Germinal center (tissue), 1 donor: ENCODE data around the gene FIBP.

Experiments
- DNase-seq: peaks from one replicate; pipeline ENCODE4 v3.0.0; 2012; ENCODE audit warnings: mixed read lengths, low spot score

Gene FIBP

DNA sequence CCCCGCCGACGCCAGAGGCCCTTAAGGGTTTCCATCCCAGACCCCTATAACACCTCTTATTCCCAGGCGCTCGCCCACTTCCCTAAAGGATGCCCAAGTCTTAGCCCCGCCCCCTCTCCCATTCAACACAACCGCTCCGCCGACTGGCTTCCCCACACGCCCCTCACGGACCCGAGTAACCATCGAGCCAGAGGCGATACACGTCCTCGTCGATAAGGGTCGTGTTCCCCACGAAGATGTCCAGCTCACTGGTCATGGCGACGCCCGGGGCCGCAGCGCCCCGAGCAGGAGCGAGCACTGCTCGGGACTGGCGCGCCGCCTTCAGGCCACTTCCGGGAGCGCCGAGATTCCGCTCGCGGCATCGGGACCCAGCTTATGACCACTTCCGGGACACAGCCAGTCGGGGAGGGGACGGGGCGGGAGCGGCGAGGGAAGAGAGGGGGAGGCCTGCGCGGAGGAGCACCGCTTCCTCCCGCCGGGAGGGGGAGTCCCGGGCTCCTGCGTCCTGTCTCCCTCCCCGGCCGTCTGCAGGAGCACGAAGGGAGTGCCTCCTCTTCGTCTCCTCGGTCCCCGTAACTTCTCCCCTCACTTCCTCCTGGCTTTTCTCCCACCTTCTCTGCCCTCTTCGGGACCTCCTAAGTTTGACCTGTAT lies at the start of gene FIBP:
TSS of gene FIBP (minus strand) at position 309 of the 652 bp plus-strand sequence. CDS start at position 256, 53 bp downstream.
- DNase-seq = peak; percentile 96

DNA sequence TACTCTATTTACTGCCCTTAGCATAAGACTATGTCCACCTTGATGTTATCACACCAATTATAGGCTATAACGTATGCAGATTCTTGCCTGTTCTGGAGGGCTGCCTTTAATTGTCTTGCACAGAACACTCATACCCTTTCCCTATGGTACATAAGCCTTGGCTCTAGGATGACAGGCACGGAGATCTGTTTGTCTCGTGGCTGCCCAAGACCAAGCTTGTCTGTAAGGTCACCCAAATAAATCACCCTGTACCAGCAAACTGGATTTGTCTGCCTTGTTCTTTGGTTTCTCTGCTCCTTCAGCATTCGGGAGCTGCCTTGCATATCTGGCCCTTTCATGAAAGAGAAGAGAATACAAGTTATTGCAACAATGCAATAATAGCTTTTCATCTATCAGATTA lies 49.5 kb upstream of the FIBP start:
- DNase-seq = no peak

DNA sequence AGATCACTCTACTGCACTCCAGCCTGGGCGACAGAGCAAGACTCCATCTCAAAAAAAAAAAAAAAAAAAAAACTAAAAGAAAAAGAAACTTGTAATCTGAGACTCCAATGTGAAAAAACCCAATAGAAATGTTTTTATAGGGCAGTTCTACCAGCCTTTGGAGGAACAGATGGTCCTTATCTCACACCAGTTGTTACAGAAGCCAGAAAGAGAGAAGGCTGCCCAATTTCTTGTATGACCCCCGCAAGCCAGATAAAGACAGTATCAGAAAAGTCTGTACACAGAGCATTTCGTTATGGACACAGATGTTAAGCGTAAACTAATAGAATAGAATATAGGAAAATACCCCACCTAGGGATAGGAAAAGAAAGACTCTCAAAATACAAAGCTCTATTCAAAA lies 45.7 kb upstream of the FIBP start:
- DNase-seq = no peak

DNA sequence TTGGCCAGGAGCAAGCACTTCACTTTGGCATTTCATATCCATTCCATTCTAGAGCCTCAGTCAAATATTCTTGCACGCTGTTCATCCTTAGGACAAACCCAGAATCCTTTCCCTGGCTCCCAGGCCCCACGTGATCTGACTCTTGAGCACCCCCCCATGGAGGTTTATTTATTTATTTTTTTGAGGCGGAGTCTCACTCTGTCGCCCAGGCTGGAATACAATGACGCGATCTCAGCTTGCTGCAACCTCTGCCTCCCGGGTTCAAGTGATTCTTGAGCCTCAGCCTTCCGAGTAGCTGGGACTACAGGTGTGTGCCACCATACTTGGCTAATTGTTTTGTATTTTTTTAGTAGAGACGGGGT lies 44.3 kb upstream of the FIBP start:
- DNase-seq = no peak

DNA sequence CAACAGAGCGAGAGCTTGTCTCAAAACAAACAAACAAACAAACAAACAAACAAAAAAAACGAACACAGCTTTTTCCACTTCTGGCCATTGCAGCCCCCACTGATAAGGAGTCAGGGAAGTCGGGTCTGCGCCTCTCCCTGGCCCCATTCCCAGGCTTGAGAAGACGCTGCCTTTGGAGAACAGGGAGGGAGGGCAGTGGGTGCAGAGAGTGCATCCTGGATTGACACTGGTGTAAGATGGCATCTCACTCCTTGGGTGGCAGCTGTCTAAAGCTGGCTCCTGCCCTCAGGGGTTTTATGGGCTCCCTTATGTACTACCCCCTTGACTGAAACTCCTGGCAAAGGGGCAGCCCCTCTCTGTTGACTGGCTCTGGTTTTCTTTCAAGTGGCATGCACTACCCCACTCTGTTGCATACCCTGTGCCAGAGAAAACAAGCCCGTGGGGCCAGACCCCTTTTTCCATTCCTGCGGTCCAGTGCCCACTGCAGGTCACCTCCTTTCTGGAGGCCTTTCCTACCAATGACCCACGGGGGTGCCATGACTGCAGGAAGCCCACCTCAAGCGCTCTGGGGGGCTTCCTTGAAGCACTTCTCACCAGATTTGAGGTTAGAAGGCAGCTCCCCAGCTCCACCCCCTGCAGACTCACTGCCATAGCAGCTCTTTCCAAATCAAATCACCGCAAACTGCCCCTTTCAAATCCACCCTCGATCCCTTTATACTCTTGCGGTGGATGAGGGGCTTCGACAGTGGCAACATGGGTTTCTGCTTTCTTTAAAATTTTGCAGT lies 43.7 kb upstream of the FIBP start:
- DNase-seq = no peak

DNA sequence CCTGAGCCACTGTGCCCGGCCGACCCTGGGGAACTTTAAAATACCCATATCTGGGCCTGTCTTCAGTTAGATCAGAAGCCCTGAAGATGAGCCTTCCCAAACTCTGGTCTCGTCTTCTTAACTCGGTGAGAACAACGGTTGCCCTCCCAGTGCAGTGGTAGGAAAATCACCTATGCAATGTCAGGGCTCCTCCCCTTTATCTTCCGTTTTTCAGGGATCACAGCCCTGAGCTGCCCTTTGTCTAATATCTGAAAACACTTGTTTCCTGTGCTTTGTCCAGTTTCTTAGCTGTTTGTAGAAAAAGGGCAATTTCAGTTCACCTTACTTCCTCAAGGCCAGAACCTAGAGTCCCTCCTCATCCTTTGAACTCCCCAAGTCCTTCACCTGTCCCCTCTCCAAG lies 40.4 kb upstream of the FIBP start:
- no peak for DNase-seq

DNA sequence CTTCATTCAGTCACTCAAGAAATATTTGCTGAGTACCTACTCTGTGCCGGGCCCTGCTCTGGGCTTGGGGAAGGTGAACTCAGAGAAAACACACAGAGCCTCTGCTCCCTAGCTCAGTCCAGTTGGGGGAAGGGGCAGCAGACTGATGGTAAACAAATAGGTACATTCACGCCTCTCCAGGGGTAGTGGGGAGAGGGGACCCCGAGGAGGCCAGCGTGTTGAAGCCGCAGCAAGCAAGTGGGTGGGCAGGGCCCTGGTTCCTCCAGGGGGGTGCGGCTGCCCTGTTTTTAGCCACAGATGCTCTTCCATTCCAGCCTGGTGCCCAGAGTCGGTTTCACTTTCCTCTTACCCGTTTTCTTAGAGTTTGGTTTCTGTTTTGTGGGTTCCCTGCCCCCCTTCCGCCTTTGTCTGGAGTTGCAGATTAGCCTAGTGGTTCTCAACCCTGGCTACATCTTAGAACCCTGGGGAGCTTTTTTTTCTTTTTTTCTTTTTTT lies 39.7 kb upstream of the FIBP start:
- peak; percentile 89 for DNase-seq

DNA sequence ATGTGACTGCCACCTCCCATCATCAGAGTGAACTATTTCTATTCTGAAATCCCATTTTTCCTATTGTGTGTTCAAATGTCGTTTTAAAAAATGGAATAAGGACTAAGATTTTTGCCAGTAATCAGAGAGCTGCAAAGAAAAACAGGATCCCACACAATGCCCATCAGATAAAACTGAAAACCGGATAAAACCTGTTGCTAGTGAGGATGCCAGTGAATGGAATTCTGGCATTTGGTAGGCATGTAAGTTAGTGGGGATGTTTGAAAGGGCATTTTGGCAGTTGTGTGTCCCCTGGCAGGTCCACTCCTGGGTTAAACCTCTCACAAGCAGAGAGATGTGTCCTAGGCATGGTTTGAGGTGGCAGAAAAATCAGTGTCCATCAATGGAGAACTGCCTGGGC lies 37.1 kb upstream of the FIBP start:
- DNase-seq = no peak

DNA sequence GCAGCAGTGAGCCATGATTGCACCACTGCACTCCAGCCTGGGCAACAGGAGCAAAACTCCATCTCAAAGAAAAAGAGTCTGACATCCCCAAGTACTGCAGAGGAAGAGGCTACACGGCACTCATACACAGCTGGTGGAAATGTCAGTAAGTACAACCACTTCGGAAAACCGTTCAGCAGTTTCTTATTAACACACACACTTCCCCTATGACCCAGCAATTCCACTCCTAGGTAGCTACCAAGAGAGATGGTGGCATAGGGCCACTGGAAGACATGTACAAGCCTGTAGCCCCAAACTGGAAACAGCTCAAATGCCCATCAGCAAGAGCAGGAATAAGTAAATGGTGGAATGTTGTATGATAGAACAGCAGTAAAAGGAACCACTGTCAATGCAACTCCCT lies 34.3 kb upstream of the FIBP start:
- DNase-seq = no peak

DNA sequence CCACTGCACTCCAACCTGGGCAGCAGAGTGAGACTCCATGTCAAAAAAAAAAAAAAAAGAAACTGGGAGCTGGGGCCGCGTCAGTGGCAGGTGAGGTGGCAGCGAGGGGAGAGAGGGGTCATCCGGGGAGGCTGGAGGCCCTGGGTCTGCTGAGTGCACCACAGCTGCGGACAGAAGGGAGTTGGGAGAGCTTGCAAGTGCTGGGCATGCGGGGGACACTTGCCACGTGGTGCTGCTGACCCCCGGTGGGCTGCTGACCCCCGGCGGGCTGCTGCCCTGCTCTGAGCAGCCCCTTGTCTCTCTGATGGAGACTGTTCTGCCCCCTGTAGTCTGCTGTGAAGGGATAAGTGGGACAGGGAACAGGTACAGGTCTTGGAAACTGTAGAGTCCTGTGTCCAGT lies 33.6 kb upstream of the FIBP start:
- DNase-seq = no peak

DNA sequence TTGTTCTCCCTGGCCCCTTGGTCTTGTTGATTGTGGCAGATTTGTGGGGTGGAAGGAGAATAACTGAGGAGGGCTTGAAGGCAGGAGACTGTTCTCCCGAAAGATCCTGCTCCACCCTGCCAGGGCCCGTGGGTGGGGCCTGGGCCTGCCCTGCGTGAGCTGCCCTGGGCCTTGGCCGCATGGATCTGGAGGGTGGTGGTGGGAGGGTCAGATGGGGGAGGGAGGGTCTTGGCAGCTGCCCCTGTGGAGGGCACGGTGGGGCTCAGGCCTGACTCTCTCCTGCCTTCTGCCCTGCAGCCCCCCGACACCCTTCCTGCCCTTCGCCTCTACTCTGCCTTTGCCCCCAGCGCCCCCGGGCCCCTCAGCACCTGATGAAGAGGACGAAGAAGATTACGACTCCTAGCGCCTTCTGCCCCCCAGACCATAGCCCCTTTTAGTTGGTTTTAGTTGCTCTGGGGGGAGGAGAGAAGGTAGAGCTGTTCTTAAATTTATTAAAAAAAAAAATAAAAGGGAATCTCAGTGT lies 32.8 kb upstream of the FIBP start:
- no peak for DNase-seq

DNA sequence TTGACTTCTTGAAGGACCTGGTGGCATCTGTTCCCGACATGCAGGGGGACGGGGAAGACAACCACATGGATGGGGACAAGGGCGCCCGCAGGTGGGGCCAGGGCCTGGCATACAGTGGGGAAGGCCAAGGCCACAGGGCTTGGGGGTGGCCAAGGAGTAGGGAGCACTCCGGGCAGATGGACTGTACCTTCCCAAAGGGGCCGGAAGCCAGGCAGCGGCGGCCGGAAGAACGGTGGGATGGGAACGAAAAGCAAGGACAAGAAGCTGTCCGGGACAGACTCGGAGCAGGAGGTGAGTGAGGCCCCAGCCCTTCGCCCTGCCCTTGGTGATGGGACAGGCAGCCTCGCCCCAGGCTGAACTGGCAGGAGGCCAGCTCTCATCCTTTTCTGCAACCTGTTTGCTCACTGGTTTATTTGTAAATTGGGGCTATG lies 32.1 kb upstream of the FIBP start:
- DNase-seq = no peak

DNA sequence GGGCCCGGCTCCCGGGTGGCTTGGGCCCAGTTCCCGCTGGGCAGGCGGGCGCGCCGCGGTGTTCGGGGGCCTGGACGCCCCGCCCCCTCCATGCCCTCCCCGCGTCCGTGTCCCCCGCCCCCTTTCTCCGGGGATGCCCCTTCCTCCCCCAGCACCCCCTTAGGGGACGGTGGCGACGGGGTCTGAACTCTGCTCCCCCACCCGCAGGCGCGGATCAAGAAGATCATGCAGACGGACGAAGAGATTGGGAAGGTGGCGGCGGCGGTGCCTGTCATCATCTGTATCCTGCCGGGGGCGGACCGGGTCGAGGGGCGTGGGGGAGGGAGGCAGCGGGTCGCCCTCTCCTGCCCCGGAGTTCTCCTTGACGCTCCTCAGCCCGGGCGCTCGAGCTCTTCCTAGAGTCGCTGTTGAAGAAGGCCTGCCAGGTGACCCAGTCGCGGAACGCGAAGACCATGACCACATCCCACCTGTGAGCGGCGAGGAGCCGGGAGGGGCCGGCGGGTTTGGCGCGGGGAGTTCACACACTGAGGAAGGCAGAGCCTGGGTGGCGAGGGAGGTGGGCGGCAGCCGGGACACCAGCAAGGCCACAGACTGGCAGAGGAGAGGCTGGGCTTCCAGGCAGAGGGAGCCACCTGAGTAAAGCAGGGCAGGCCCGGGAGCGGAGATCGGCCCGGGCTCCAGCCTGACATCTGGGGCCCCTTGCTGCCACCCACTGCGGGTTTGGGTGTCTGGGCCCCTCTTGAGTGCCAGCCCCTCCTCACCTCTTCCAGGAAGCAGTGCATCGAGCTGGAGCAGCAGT lies 31.5 kb upstream of the FIBP start:
- peak; percentile 65 for DNase-seq

DNA sequence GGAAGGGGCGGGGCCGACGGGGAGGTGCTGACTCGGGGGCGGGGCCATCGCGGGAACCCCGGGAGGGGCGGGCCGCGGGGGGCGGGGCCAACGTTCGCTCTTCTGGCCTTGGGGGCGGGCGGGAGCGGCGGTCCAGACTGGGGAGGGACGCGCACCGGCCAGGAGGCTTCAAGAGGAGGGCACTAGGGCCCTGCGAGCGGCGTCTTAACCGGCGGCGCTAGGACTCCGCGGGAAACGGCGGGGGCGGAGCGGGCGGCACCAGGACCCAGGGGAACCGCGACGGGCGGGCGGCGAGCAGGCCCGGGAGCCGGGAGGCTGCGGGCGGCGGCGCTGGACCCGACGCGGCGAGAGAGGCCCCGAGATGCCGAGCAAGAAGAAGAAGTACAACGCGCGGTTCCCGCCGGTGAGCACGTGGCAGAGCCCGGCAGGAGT lies 30.9 kb upstream of the FIBP start, which contains the start of gene DRAP1:
TSS of gene DRAP1 (plus strand) at position 286 of the 432 bp plus-strand sequence. CDS start at position 362, 76 bp downstream.
- DNase-seq = peak; percentile 99

DNA sequence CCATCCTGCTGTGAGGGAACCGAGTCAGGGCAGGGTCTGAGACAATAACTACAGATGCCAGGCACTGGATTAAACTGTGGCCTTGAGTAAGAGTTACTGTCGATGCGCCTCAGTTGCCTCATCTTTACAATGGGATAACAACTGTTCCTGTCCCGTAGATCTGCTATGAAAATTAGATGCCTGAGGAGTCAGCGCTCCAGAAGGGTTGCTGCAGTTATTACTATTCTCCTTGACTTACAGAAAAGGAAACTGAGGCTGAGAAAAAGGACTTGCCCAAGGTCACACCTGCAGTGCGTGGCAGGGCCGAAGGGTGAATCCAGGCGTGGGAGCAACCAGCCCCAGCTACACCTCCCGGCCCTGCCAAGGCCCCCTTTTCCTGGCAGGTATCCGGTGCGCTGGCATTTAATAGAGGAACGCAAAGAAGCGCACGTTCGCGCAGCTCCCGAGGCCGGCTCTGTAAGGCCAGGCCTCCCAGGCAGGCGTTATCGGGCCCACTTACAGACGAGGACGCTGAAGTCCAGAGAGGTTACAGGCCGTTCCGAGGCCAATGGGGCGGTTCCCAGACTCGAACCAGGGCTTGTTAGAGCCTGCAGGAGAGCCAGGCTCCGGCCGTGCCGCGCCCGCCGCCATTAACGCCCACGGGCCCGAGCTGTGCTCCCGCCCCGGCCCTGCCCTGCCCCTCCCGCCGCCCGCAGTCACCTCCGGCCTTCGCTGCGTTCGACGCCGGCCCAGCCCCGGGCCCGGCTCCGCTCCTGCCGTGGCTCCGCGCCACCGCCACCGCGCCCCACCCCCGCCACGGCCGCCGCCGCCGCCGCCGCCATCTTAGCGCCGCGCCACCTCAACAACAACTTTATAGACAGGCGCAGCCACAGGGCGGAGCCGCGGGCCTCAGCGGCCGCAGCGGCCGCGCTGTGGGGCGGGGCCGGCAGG lies 30.2 kb upstream of the FIBP start, which contains the start of gene C11orf68:
TSS of gene C11orf68 (minus strand) at position 852 of the 930 bp plus-strand sequence. CDS start at position 821, 31 bp downstream.
- DNase-seq = no peak

DNA sequence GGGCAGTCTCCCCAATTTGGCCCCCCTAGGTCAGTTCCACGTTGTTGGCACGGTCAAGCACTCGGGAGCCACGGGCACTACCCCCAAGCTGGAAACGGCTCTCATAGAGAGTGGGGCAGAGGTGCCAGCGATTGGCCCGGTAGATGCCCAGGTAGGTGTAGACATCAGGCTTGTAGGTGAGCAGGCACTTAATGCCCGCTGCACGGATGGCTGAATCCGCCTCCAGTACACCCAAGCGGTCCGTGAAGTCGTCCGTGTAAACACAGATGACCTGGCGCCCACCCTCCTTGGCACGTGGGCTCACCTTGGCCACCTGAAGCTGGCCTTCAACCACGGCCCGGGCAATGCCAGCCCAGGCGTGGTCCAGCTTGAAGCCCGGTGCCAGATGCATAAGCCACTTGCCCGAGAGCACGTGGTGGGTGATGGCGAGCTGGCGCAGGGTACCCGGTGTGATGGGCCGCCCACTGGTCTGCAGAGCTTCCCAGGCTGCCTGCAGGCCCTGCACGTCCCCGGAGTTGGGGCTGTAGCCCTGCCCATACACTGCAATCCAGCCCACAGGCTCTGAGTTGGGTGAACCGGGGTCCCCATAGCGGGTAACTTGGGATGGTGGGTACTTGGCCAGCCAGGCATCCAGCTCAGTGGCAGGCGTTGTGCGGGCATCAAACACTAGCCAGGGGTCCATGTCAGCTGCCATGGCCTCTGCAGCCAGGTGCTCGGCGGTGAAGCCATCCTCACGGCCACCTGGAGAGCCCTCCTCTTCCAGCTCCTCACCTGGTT lies 29.4 kb upstream of the FIBP start:
- DNase-seq = no peak

DNA sequence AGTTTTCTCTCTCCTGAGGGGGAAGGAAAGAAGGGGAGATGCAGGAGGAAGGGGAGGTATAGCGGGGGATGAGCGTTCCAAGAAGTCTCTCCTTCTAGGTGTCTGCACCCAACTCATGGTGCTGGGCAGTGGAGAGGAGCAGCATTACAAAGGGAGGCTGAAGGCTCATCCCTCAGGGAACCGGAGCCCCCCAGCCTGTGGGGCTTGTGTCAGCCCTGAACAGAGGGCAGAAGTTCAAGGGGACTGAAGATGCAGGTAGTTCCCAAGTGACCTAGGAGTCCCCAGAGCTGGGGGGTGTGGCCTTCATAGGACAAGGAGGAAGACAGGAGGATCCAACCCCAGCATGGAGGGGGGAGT lies 28.8 kb upstream of the FIBP start:
- DNase-seq = no peak

DNA sequence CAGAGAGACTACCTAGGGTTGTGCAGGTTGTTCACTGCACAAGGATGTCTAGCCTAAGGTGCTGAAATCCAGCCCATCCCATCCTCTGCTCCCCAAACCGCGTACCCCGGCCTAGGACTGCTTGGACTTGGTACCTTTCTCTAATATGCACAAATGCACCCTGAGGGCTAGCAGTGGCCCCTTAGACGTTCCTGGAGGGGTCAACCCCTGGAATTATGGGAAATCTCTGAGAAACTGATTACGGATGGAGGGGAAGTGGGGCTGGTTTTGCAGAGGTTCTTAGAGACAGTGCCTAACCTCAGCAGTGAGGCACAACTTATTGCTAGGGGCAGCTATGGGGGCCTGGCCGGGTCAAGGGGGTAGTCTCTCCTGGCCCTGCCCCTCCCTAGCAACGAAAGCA lies 28.1 kb upstream of the FIBP start:
- DNase-seq = no peak

DNA sequence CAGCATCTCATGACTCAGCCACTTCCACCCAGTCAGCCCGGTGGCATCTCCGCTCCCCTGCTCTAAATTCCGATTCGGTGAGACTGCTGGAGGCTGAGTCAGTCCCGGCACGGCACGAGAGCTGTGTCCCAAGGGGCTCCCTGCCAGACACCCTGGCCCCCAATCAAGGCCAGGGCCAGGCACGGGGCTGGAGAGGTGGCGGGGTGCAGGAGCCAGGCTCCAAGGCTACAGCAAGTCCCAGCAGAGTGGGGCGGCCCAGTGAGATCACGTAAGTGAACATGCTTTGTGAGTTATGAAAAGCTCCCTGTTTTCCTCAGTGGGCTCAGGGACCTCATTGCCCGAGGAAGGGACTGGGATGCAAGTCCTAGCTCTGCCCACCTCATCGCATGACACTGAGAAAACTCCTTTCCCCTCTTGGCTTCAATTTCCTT lies 27.6 kb upstream of the FIBP start:
- DNase-seq = no peak

DNA sequence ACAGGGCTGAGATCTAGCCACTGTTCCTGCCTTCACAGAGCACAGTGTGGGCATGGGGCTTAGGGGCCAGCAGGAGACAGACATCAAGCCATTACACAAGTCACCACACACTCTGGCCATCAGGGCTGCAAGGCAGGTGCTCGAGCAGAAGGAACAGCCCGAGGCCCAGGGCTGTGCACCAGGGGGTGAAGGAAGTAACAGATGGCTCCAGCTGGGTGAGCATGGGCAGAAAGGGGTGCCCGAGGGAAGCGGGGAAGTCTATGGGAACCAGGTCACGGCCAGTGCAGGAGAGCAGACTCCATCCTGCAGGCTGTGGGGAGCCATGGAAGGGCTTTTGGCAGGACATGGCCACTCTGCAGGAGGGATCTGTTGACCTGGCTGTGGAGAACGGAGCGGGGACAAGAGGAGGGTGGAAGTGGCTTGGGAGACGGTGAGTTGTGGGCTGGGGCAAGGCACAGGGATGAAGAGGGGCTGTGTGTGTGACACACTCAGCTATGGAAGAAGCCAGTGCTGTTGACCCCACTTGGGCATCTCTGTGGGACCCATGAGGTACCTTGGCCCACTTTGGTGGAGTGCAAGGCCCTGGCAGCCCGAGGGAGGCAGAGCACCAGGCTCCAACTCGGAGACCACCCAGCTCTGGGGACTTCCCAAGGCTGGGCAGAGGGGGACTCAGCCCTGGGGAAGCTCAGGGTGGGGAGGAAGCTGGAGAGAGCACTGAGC lies 27.0 kb upstream of the FIBP start:
- no peak for DNase-seq
